Neuronal stem cell (in vitro differentiated cells): ENCODE data around the gene ISG20.

Experiments
- DNase-seq: peaks from one replicate; pipeline ENCODE4 v3.0.0-alpha.2; 2013; ENCODE audit warnings: low spot score
- H2AFZ ChIP-seq: one replicate; pipeline ENCODE4 v1.6.1; 2013; ENCODE audit warnings: mild to moderate bottlenecking, low read length, inconsistent platforms
- H2AK5ac ChIP-seq: 2 replicates; pipeline ENCODE4 v1.6.1; 2013; ENCODE audit warnings: low read depth, mild to moderate bottlenecking, inconsistent platforms, low read length, moderate library complexity, mixed read lengths
- H2BK120ac ChIP-seq: 2 replicates; pipeline ENCODE4 v1.6.1; 2013; ENCODE audit warnings: low read depth, mild to moderate bottlenecking, inconsistent platforms, low read length, moderate library complexity, mixed read lengths
- H2BK12ac ChIP-seq: one replicate; pipeline ENCODE4 v1.6.1; 2013; ENCODE audit warnings: low read length, inconsistent platforms
- H2BK15ac ChIP-seq: 2 replicates; pipeline ENCODE4 v1.6.1; 2013; ENCODE audit warnings: mild to moderate bottlenecking, low read length, inconsistent platforms, mixed read lengths
- H2BK5ac ChIP-seq: one replicate; pipeline ENCODE4 v1.6.1; 2013; ENCODE audit warnings: inconsistent platforms, mild to moderate bottlenecking, low read length, moderate library complexity
- H3K14ac ChIP-seq: one replicate; pipeline ENCODE4 v1.6.1; 2013; ENCODE audit warnings: low read length, inconsistent platforms
- H3K18ac ChIP-seq: 2 replicates; pipeline ENCODE4 v1.6.1; 2013; ENCODE audit warnings: low read length, inconsistent platforms
- H3K23ac ChIP-seq: 2 replicates; pipeline ENCODE4 v1.6.1; 2013; ENCODE audit warnings: low read depth, mild to moderate bottlenecking, mixed read lengths, low read length, inconsistent platforms; ENCODE audit not compliant: poor library complexity
- H3K27ac ChIP-seq: replicated peaks from 3 replicates; pipeline ENCODE4 v1.5.1; 2013; ENCODE audit warnings: low read length, inconsistent platforms
- H3K27me3 ChIP-seq, 3 experiments: 2 replicates each; pipeline ENCODE4 v1.6.1; 2013; ENCODE audit warnings: low read length in 3 of 3, mild to moderate bottlenecking in 2 of 3, inconsistent platforms in 1 of 3, low read depth in 1 of 3, mixed read lengths in 1 of 3, moderate library complexity in 1 of 3; ENCODE audit not compliant: control insufficient read depth in 3 of 3, insufficient read depth in 3 of 3
- H3K36me3 ChIP-seq, 2 donors: replicated peaks in 1 of 2; 2 replicates each; pipeline ENCODE4 v1.6.1; 2013; ENCODE audit warnings: low read length in 2 of 2; ENCODE audit not compliant: control insufficient read depth in 2 of 2, insufficient read depth in 2 of 2
- H3K4ac ChIP-seq: 2 replicates; pipeline ENCODE4 v1.6.1; 2013; ENCODE audit warnings: inconsistent platforms, mild to moderate bottlenecking, low read length, moderate library complexity
- H3K4me1 ChIP-seq, 2 donors: 1 replicate in 1 of 2; 2 replicates in 1 of 2; pipeline ENCODE4 v1.6.1; 2013; ENCODE audit warnings: low read length in 2 of 2, low read depth in 1 of 2; ENCODE audit not compliant: control insufficient read depth in 2 of 2, insufficient read depth in 1 of 2
- H3K4me2 ChIP-seq: one replicate; pipeline ENCODE4 v1.6.1; 2013; ENCODE audit warnings: mild to moderate bottlenecking, low read length, inconsistent platforms; ENCODE audit not compliant: insufficient read depth, poor library complexity, severe bottlenecking
- H3K4me3 ChIP-seq, 2 donors: 2 replicates each; pipeline ENCODE4 v1.5.1; 2013; ENCODE audit warnings: low read length in 2 of 2, mild to moderate bottlenecking in 2 of 2, inconsistent platforms in 1 of 2, moderate library complexity in 1 of 2
- H3K79me1 ChIP-seq: one replicate; pipeline ENCODE4 v1.6.1; 2013; ENCODE audit warnings: low read depth, mild to moderate bottlenecking, inconsistent platforms, low read length, moderate library complexity
- H3K9ac ChIP-seq: one replicate; pipeline ENCODE4 v1.6.1; 2013; ENCODE audit warnings: mild to moderate bottlenecking, low read depth, low read length, inconsistent platforms; ENCODE audit not compliant: poor library complexity
- H3K9me3 ChIP-seq, 2 donors: replicated peaks in 1 of 2; 2 replicates each; pipeline versions ENCODE3 to v1.6.1; 2013; ENCODE audit warnings: low read length in 2 of 2, mild to moderate bottlenecking in 2 of 2, inconsistent platforms in 1 of 2, low read depth in 1 of 2, mixed read lengths in 1 of 2, moderate library complexity in 1 of 2; ENCODE audit not compliant: control insufficient read depth in 2 of 2, insufficient read depth in 1 of 2
- H4K8ac ChIP-seq: one replicate; pipeline ENCODE4 v1.6.1; 2013; ENCODE audit warnings: low read depth, mild to moderate bottlenecking, inconsistent platforms, low read length, moderate library complexity
- H4K91ac ChIP-seq: one replicate; pipeline ENCODE4 v1.6.1; 2013; ENCODE audit warnings: low read length, low read depth, mild to moderate bottlenecking, inconsistent platforms; ENCODE audit not compliant: poor library complexity
- WGBS, 2 donors: extraction: QIAGEN DNeasy Blood & Tissue Kit; methylation state at CpG; one replicate each; pipeline ENCODE4 v1.1.7; 2013; ENCODE audit warnings: missing lambda C conversion rate in 2 of 2, mixed read lengths in 1 of 2; ENCODE audit not compliant: insufficient read length in 2 of 2, insufficient replicate concordance in 1 of 2; ENCODE audit errors: extremely low coverage in 2 of 2; 5-methylcytosine and 5-hydroxymethylcytosine counted together

The ISG20 gene

DNA sequence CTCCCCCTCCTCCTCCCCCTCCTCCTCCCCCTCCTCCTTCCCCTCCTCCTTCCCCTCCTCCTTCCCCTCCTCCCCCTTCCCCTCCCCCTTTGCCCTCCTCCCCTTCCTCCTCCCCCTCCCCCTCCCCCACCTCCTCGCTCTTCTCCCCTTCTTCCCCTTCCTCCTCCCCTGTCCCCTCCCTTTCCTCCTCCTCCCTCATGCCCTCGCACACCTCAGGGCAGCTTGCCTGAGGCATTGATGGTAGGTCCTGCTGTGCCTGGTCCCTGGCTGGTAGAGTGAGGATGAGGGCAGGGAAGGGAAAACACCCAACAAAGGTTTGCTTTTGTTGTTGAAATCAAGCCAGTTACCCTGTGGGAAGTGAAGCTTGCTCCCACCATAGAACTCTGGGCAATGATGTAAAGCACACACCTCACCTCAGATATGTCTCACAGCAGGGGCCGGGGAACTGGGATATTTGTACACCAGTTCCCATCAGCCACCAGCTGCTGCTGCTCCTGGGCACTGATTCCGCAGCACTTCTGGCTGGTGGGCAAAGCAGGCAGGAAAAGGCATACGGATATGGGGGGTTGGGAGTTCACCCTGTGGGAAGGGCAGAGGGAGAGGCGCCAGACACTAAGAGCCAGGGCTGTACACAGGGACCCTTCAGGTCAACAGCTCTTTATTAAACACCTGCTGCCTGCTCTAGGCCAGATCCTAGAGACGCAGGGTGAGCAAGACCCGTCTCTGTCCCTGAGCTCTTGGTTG lies 13.8 kb downstream of the ISG20 start:
- no peaks in the 10 kb centered on the region for H3K36me3 ChIP-seq
- peak overlapping the region; percentile 19 for H3K23ac ChIP-seq
- no peak overlapping the region for H3K9ac ChIP-seq
- peak overlapping the region; percentile 59 for H3K14ac ChIP-seq
- H3K4ac ChIP-seq: no peak overlapping the region
- peak overlapping the region; percentile 1 for H2AK5ac ChIP-seq
- no CpG with 5 or more reads among the region's 8 CpGs for WGBS, 2 donors
- H3K27me3 ChIP-seq: no peaks in the 10 kb centered on the region
- H3K4me1 ChIP-seq: peaks cover 9 to 14% of the 10 kb centered on the region in 2 donors
- no peak overlapping the region for H2BK5ac ChIP-seq
- H3K27ac ChIP-seq: no peak overlapping the region
- H2BK120ac ChIP-seq: no peak overlapping the region
- no peaks in the 10 kb centered on the region for H3K79me1 ChIP-seq
- H3K4me2 ChIP-seq: no peak overlapping the region
- H4K91ac ChIP-seq: no peak overlapping the region
- no peak for DNase-seq
- no peak overlapping the region for H2AFZ ChIP-seq
- no peaks in the 10 kb centered on the region for H3K9me3 ChIP-seq
- no peak overlapping the region for H4K8ac ChIP-seq
- peak overlapping the region; percentile 70 for H3K18ac ChIP-seq
- H2BK12ac ChIP-seq: no peak overlapping the region
- H2BK15ac ChIP-seq: peak overlapping the region; percentile 70
- H3K4me3 ChIP-seq: no peak overlapping the region

DNA sequence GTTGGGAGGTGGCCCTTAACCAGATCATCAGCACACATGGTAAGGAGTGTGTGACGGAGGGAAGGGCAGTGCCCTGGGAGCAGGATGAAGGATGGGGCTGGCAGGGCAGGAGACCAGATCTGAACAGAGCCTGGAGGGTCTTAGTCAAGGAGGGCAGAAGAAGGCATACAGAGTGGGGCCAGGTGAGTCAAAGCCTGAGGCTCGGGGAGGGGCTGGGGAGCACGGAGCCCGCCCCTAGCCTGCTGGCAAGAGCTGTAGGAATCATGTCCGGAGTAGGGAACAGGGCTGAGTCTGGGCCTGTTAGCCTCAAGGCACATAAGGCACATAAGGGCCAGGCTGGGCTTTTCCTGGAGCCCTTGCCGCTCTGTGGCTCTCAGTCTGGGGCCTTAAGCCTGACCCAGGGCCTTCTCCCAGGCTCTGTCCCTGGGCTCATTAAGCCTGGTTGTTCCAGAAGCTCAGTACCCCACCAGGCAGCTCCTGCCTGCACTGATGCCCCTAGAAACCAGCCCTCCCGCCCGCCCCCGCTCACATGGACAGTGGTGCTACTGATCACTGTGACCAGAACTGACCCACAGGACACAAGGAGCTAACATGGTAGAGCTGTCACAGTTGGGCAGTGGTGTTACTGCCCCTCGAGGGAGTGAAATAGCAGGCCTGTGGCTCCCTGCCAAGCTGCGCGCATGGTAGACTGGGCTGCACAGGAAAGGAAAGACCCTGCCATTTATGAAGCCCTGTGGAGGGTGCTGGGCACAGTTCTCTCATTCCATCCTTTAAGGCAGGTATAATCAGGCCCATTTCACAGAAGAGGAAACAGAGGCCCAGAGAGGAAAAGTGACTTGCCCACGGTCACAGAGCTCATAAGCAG lies 14.6 kb downstream of the ISG20 start:
- H3K4me3 ChIP-seq: no peak overlapping the region
- H3K18ac ChIP-seq: peak overlapping the region; percentile 70
- no peaks in the 10 kb centered on the region for H3K79me1 ChIP-seq
- H3K9me3 ChIP-seq: no peaks in the 10 kb centered on the region
- H3K4me1 ChIP-seq: peaks cover 9 to 15% of the 10 kb centered on the region in 2 donors
- no peak overlapping the region for H4K91ac ChIP-seq
- peak overlapping the region; percentile 70 for H2BK15ac ChIP-seq
- H2BK12ac ChIP-seq: no peak overlapping the region
- no peak overlapping the region for H2AFZ ChIP-seq
- H3K36me3 ChIP-seq: no peaks in the 10 kb centered on the region
- DNase-seq: no peak
- peaks cover 0 to 3% (median 0%) of the 10 kb centered on the region in 3 experiments for H3K27me3 ChIP-seq
- H3K27ac ChIP-seq: no peak overlapping the region
- H3K14ac ChIP-seq: peak overlapping the region; percentile 59
- peak overlapping the region; percentile 19 for H3K23ac ChIP-seq
- no CpG with 5 or more reads among the region's 13 CpGs for WGBS, 2 donors
- H3K4me2 ChIP-seq: no peak overlapping the region
- H4K8ac ChIP-seq: no peak overlapping the region
- peak overlapping the region; percentile 13 for H3K9ac ChIP-seq
- H3K4ac ChIP-seq: no peak overlapping the region
- H2AK5ac ChIP-seq: peak overlapping the region; percentile 1
- H2BK120ac ChIP-seq: no peak overlapping the region
- H2BK5ac ChIP-seq: no peak overlapping the region

DNA sequence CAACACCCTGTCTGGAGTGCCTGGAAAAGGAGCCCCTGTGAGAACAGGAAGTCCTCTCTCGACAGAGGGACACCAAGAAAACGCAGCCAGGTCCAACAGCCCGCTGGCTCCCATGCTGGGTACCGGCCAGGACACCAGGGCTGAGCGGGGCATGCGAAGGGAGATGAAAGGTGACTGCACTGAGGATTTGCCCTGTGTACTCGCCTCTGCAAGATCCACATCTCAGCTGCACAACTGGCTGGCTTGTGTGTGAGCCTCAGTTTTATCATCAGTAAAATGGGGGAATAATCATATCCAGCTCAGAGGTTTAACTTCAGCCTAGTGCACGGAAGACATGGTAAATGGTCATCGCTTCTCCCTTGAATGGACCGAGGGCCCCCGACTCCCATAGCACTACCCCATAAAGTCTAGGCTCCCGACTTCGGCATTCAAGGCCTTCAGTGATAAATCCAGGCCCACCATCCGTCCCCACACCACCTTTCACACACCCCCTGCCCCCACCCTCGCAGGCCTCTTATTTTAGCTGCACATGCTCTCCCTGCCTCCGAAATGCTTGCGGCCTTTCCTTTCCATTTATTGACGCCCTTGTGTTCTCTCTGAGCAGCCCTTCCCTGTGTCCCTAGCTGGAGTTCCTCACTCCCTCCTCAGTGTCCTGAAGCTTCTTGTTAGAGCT lies 15.8 kb downstream of the ISG20 start:
- peaks cover 3 to 10% of the 10 kb centered on the region in 2 donors for H3K4me1 ChIP-seq
- H3K9me3 ChIP-seq: no peaks in the 10 kb centered on the region
- peaks cover 0 to 11% (median 0%) of the 10 kb centered on the region in 3 experiments for H3K27me3 ChIP-seq
- H2BK12ac ChIP-seq: no peak overlapping the region
- H3K4me2 ChIP-seq: no peak overlapping the region
- no peak overlapping the region for H3K27ac ChIP-seq
- H3K4me3 ChIP-seq: no peak overlapping the region
- H3K23ac ChIP-seq: no peak overlapping the region
- no peak overlapping the region for H2AK5ac ChIP-seq
- H4K91ac ChIP-seq: no peak overlapping the region
- no peak overlapping the region for H2BK120ac ChIP-seq
- H3K14ac ChIP-seq: no peak overlapping the region
- DNase-seq: no peak
- H3K79me1 ChIP-seq: no peaks in the 10 kb centered on the region
- H3K4ac ChIP-seq: no peak overlapping the region
- WGBS, 2 donors: no CpG with 5 or more reads among the region's 18 CpGs
- no peak overlapping the region for H2AFZ ChIP-seq
- H3K9ac ChIP-seq: no peak overlapping the region
- H2BK15ac ChIP-seq: peak overlapping the region; percentile 1
- H2BK5ac ChIP-seq: no peak overlapping the region
- H3K18ac ChIP-seq: no peak overlapping the region
- no peak overlapping the region for H4K8ac ChIP-seq
- no peaks in the 10 kb centered on the region for H3K36me3 ChIP-seq
